PC-9 (cell line): ENCODE results near the gene TCF4. TPM values are rescaled to one million over a fixed set of nuclear protein-coding genes. Genes with fewer than 3 reads are reported as not detected.

Experiments used
- BruUV-seq: library from RNA; stranded (reverse); fragments of 400-500 nt; replicated peaks from 2 replicates; lab custom pipeline; 2021; lab: Mats Ljungman, UMichigan
- CTCF ChIA-PET: fragments of 300-600 bp; sonication (Branson Sonifier 250); formaldehyde crosslinking; loops from one replicate; lab custom pipeline; 2022; ENCODE audit warnings: antibody characterized with exemption; lab: Charles Lee
- POLR2A ChIA-PET: fragments of 300-600 bp; sonication (Branson Sonifier 250); formaldehyde crosslinking; loops from one replicate; lab custom pipeline; 2022; ENCODE audit warnings: antibody characterized with exemption; ENCODE audit not compliant: unreplicated experiment; lab: Charles Lee
- DNase-seq, 2 experiments: peaks; one replicate each; pipeline versions ENCODE4 v3.0.0 to v3.0.0-alpha.2; 2015 to 2022; ENCODE audit warnings: mixed read lengths in 1 of 2
- H2AFZ ChIP-seq: fragments of 200-600 bp; sonication (generic); 2 replicates; pipeline ENCODE4 v1.8.1; 2017; ENCODE audit warnings: antibody characterized with exemption
- H3F3A ChIP-seq: fragments of 200-600 bp; sonication (generic); 2 replicates; pipeline ENCODE4 v1.8.1; 2017; ENCODE audit warnings: antibody characterized with exemption, mild to moderate bottlenecking, low read depth; ENCODE audit not compliant: insufficient read depth
- H3K27ac ChIP-seq: fragments of 200-600 bp; sonication (generic); 2 replicates; pipeline ENCODE4 v1.6.1; 2016; ENCODE audit warnings: mixed run types
- H3K27me3 ChIP-seq: fragments of 200-600 bp; sonication (generic); 2 replicates; pipeline ENCODE4 v1.6.1; 2016; ENCODE audit warnings: low read depth, mixed run types; ENCODE audit not compliant: insufficient read depth
- H3K36me3 ChIP-seq: fragments of 200-600 bp; sonication (generic); 2 replicates; pipeline ENCODE4 v1.6.1; 2016; ENCODE audit warnings: low read depth, mixed run types
- H3K4me1 ChIP-seq: fragments of 200-600 bp; sonication (generic); replicated peaks from 2 replicates; pipeline ENCODE4 v1.6.1; 2016; ENCODE audit warnings: mixed run types; ENCODE audit not compliant: insufficient read depth
- H3K4me2 ChIP-seq: fragments of 200-600 bp; sonication (generic); 2 replicates; pipeline ENCODE4 v1.6.1; 2017; ENCODE audit warnings: mixed run types
- H3K4me3 ChIP-seq: fragments of 200-600 bp; sonication (generic); 2 replicates; pipeline ENCODE4 v1.6.1; 2016; ENCODE audit warnings: mixed run types
- H3K79me2 ChIP-seq: fragments of 200-600 bp; sonication (generic); 2 replicates; pipeline ENCODE4 v1.6.1; 2017; ENCODE audit warnings: low read depth, mixed run types
- H3K9me2 ChIP-seq: fragments of 200-600 bp; sonication (generic); 2 replicates; pipeline ENCODE4 v1.8.1; 2017; ENCODE audit warnings: mild to moderate bottlenecking; ENCODE audit not compliant: insufficient read depth
- H3K9me3 ChIP-seq: fragments of 200-600 bp; sonication (generic); 2 replicates; pipeline ENCODE4 v1.8.1; 2016; ENCODE audit warnings: low read depth; ENCODE audit not compliant: insufficient read depth
- H4K20me1 ChIP-seq: fragments of 200-600 bp; sonication (generic); 2 replicates; pipeline ENCODE4 v1.8.1; 2017; ENCODE audit not compliant: insufficient read depth
- CTCF ChIP-seq: fragments of 200-600 bp; sonication (generic); conservative IDR thresholded peaks from 2 replicates; pipeline ENCODE4 v1.6.1; 2017; ENCODE audit warnings: mixed run types, antibody characterized with exemption, mild to moderate bottlenecking, moderate library complexity
- EZH2 ChIP-seq: fragments of 200-600 bp; sonication (generic); IDR thresholded peaks from 2 replicates; pipeline ENCODE4 v1.8.0; 2017; ENCODE audit warnings: antibody characterized with exemption, low read depth
- intact Hi-C: fragments of 100-400 bp; cut with micrococcal nuclease; formaldehyde crosslinking; loops from one replicate; pipeline ENCODE4 v1.10.0; 2022; ENCODE audit not compliant: unreplicated experiment
- total RNA-seq: library from RNA; stranded (reverse); gene quantifications from 2 replicates; pipeline ENCODE4 v1.2.3, GENCODE V29; 2021

TCF4 gene
- total RNA-seq, 1 experiment from 2014 or later = 0.74 TPM

DNA sequence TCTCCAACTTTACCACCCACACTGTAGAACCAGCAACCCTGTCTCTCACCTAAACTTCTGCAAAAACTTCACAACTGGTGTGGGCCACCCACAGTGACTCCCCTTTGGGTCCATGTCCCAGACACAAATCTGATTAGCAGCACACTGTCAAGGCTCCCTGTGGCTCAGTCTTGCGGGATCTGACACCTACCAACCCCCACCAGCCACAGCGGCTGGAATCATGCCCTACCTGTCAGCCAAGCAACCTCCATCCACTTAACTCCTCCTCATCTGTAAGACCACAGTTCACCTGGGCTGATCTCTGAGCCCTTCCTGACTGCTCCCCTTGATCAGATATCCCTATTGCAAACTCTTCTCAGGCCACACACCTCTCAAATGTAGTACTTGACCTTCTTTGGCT, 14.6 kb downstream of the TCF4 start:
- ChIA-PET CTCF (no interaction called here), POLR2A (no interaction called here)
- no peak overlapping the region for H3K27ac ChIP-seq
- H3K36me3 ChIP-seq = no peaks in the 10 kb centered on the region
- H3K9me3 ChIP-seq = no peaks in the 10 kb centered on the region
- H3K4me1 ChIP-seq = no peaks in the 10 kb centered on the region
- no TSS peak for BruUV-seq
- intact Hi-C loops = no loop called here
- DNase-seq = no peak
- no peaks in the 10 kb centered on the region for H3K9me2 ChIP-seq
- H3K27me3 ChIP-seq = no peaks in the 10 kb centered on the region
- no peak overlapping the region for H3K4me3 ChIP-seq
- TF ChIP-seq EZH2 = no peak
- no peak for TF ChIP-seq CTCF
- H4K20me1 ChIP-seq = no peaks in the 10 kb centered on the region
- no peaks in the 10 kb centered on the region for H3K79me2 ChIP-seq
- H3F3A ChIP-seq = no peaks in the 10 kb centered on the region
- no peak overlapping the region for H3K4me2 ChIP-seq
- no peak overlapping the region for H2AFZ ChIP-seq

- H2AFZ ChIP-seq = no peak overlapping the region
- intact Hi-C loops = no loop called here
- no peak overlapping the region for H3K4me3 ChIP-seq
- ChIA-PET CTCF (no interaction called here), POLR2A (no interaction called here)
- H3K27ac ChIP-seq = no peak overlapping the region
- H3K36me3 ChIP-seq = no peaks in the 10 kb centered on the region
- no peaks in the 10 kb centered on the region for H3K27me3 ChIP-seq
- no peaks in the 10 kb centered on the region for H3K9me2 ChIP-seq
- no peaks in the 10 kb centered on the region for H3K4me1 ChIP-seq
- no peak for DNase-seq
- H3K79me2 ChIP-seq = no peaks in the 10 kb centered on the region
- BruUV-seq = no TSS peak
- no peak overlapping the region for H3K4me2 ChIP-seq
- no peaks in the 10 kb centered on the region for H3F3A ChIP-seq
- H4K20me1 ChIP-seq = no peaks in the 10 kb centered on the region
- TF ChIP-seq EZH2 = no peak
- no peak for TF ChIP-seq CTCF
- no peaks in the 10 kb centered on the region for H3K9me3 ChIP-seq
Observed at GRCh38 chr18:55570966-55571365, 17.0 kb downstream of the TCF4 start.

- POLR2A ChIA-PET = no interaction called here
- no peaks in the 10 kb centered on the region for H3K36me3 ChIP-seq
- no peaks in the 10 kb centered on the region for H3K9me2 ChIP-seq
- H3K4me3 ChIP-seq = no peak overlapping the region
- H3K79me2 ChIP-seq = no peaks in the 10 kb centered on the region
- no peaks in the 10 kb centered on the region for H3F3A ChIP-seq
- no peaks in the 10 kb centered on the region for H3K9me3 ChIP-seq
- H3K27me3 ChIP-seq = no peaks in the 10 kb centered on the region
- intact Hi-C loops = no loop called here
- TF ChIP-seq EZH2 (no peak), CTCF (no peak)
- no peaks in the 10 kb centered on the region for H3K4me1 ChIP-seq
- DNase-seq = no peak
- no TSS peak for BruUV-seq
- no peak overlapping the region for H3K4me2 ChIP-seq
- H2AFZ ChIP-seq = no peak overlapping the region
- CTCF ChIA-PET = no interaction called here
- no peaks in the 10 kb centered on the region for H4K20me1 ChIP-seq
- no peak overlapping the region for H3K27ac ChIP-seq
Observed at GRCh38 chr18:55566456-55566935, 21.5 kb downstream of the TCF4 start.
